ENCODE measurements around the gene KPRP. TPM values are rescaled to one million over a fixed set of nuclear protein-coding genes. Genes with fewer than 3 reads are reported as not detected.

The KPRP gene
- polyA plus RNA-seq, 2 of the 4 experiments (the other 2 are of a cell fraction): not detected

GRCh38 chr1:152756872-152757271, 953 bp upstream of the KPRP start (continued):
- TF ChIP-seq HES2 (IDR thresholded peaks at IDR 0.05) (no peak), ZNF302 (CRISPR knock-in tag; IDR thresholded peaks at IDR 0.05) (no peak), MYC (IDR thresholded peaks at IDR 0.05; ENCODE audit: borderline replicate concordance, low read length) (no peak), KDM5A (IDR thresholded peaks at IDR 0.05) (no peak), SMC3 (IDR thresholded peaks at IDR 0.05) (no peak), SREBF2 (IDR thresholded peaks at IDR 0.05) (no peak), CBX8 (IDR thresholded peaks at IDR 0.05) (no peak)

DNA sequence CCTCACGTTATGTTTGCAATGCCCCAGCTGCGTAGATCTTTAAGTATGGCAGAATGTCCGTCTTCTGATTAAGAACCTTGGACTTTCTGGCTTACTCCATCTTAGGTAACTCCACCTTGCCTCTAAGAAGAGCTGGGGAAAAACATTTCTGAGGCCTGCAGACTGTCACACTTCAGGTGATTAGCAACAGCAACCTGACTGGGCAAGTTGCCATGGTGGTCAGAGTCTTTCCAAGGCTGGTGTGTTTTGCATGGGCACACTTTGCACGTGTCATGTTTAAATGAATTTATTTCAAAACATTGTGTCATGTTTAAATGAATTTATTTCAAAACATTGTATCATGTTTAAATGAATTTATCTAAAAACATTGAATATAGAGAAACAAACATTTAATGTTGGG, 811 bp downstream of the KPRP start:
- FAIRE-seq: no peak
- H3K27ac ChIP-seq: no peak overlapping the region
- ChIA-PET POLR2A (no interaction called here), CTCF (interaction anchor here (1.3 kb wide), 1 partner anchor 112 kb away, joined by 3 read pairs; no protein-coding TSS in a partner anchor)
- H3K4me1 ChIP-seq: no peaks in the 10 kb centered on the region
- ATAC-seq: no peak
- whole genome bisulfite sequencing (ENCODE audit: missing lambda C conversion rate): 38% methylated on average over 4 of the region's 4 CpGs
- H3K4me2 ChIP-seq: no peak overlapping the region
- H3K4me3 ChIP-seq: no peak overlapping the region
- no peaks in the 10 kb centered on the region for H3K9me3 ChIP-seq
- DNase-seq (ENCODE audit: low read depth in 1 of 2, low spot score in 1 of 2): no peak
- TF ChIP-seq FOSB (CRISPR knock-in tag; IDR thresholded peaks at IDR 0.05) (no peak), RARB (CRISPR knock-in tag; IDR thresholded peaks at IDR 0.05) (no peak), HEYL (CRISPR knock-in tag; IDR thresholded peaks at IDR 0.05) (no peak), MAZ (IDR thresholded peaks at IDR 0.05; ENCODE audit: borderline replicate concordance, low read depth, low read length) (no peak), POLR2A (IDR thresholded peaks at IDR 0.05; ENCODE audit: low read length) (no peak), GATA3 (IDR thresholded peaks at IDR 0.05; ENCODE audit: borderline replicate concordance) (no peak), BCL3 (IDR thresholded peaks at IDR 0.05) (no peak), ESRRA (IDR thresholded peaks at IDR 0.05; ENCODE audit: borderline replicate concordance, low read length) (no peak), MAX (IDR thresholded peaks at IDR 0.05) (no peak)

- CTCF ChIA-PET: interaction anchor here (1.2 to 1.3 kb wide), 2 partner anchors 111 to 166 kb away, joined by 3 read pairs; no protein-coding TSS in a partner anchor
- H3K4me1 ChIP-seq: no peaks in the 10 kb centered on the region
- FAIRE-seq: no peak
Measured at GRCh38 chr1:152759453-152760173, 1.8 kb downstream of the KPRP start.

More at GRCh38 chr1:152759453-152760173, 1.8 kb downstream of the KPRP start:
- Histone ChIP-seq H3K27ac (no peak overlapping the region), H3K4me2 (no peak overlapping the region), H3K9me3 (no peaks in the 10 kb centered on the region), H3K4me3 (no peak overlapping the region)
- ATAC-seq: no peak
- DNase-seq (ENCODE audit: low read depth in 1 of 2, low spot score in 1 of 2): no peak
- POLR2A ChIA-PET: no interaction called here
- 60% methylated on average over 7 of the region's 8 CpGs for WGBS (ENCODE audit: missing lambda C conversion rate)
- TF ChIP-seq HES2 (IDR thresholded peaks at IDR 0.05): no peak
- TF ChIP-seq RCOR1 (IDR thresholded peaks at IDR 0.05; ENCODE audit: low read depth, low read length): no peak
- no peak for TF ChIP-seq HOXA7 (CRISPR knock-in tag; IDR thresholded peaks at IDR 0.05)
- no peak for TF ChIP-seq POLR2AphosphoS2 (conservative IDR thresholded peaks at IDR 0.05; ENCODE audit: low read length)
- TF ChIP-seq MAX (IDR thresholded peaks at IDR 0.05): no peak
- no peak for TF ChIP-seq CEBPB (IDR thresholded peaks at IDR 0.05)
- TF ChIP-seq HEYL (CRISPR knock-in tag; IDR thresholded peaks at IDR 0.05): no peak
- TF ChIP-seq TFCP2L1 (CRISPR knock-in tag; IDR thresholded peaks at IDR 0.05): no peak
- TF ChIP-seq RNF2 (IDR thresholded peaks at IDR 0.05; ENCODE audit: borderline replicate concordance, low read depth): no peak
- TF ChIP-seq CHD2 (IDR thresholded peaks at IDR 0.05; ENCODE audit: low read length, partially characterized antibody): no peak
- no peak for TF ChIP-seq ZSCAN20 (CRISPR knock-in tag; IDR thresholded peaks at IDR 0.05)
- TF ChIP-seq HOXB13 (CRISPR knock-in tag; IDR thresholded peaks at IDR 0.05; ENCODE audit: low read depth): no peak
- TF ChIP-seq HDAC2 (IDR thresholded peaks at IDR 0.05): no peak
- TF ChIP-seq ZFP36 (IDR thresholded peaks at IDR 0.05; ENCODE audit: borderline replicate concordance, partially characterized antibody): no peak
- no peak for TF ChIP-seq FOSB (CRISPR knock-in tag; IDR thresholded peaks at IDR 0.05)
- TF ChIP-seq, protein P1, sequence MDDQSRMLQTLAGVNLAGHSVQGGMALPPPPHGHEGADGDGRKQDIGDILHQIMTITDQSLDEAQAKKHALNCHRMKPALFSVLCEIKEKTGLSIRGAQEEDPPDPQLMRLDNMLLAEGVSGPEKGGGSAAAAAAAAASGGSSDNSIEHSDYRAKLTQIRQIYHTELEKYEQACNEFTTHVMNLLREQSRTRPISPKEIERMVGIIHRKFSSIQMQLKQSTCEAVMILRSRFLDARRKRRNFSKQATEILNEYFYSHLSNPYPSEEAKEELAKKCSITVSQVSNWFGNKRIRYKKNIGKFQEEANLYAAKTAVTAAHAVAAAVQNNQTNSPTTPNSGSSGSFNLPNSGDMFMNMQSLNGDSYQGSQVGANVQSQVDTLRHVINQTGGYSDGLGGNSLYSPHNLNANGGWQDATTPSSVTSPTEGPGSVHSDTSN (IDR thresholded peaks at IDR 0.05): no peak
- no peak for TF ChIP-seq SMC3 (IDR thresholded peaks at IDR 0.05)
- TF ChIP-seq FOXS1 (CRISPR knock-in tag; IDR thresholded peaks at IDR 0.05): no peak

Measured in A549 (cell line).